Measurements from ENCODE around the gene KLHL29. TPM values are rescaled to one million over a fixed set of nuclear protein-coding genes. Genes with fewer than 3 reads are reported as not detected.

The KLHL29 gene
- total and polyA plus RNA-seq, 2 experiments from 2014 or later: 1.5 to 6.5 TPM

GRCh38 chr2:23700627-23701026 lies 315.6 kb downstream of the KLHL29 start:
- peaks cover 17% of the 10 kb centered on the region for H3K4me1 Mint-ChIP-seq
- peaks cover 9% of the 10 kb centered on the region for H3K27me3 Mint-ChIP-seq (ENCODE audit: insufficient read depth, low read depth, poor library complexity)
- H3F3A ChIP-seq (replicated peaks; ENCODE audit: low read depth): no peaks in the 10 kb centered on the region
- peaks cover 18% of the 10 kb centered on the region for H3K36me3 Mint-ChIP-seq (ENCODE audit: low read depth)
- H3K27ac Mint-ChIP-seq: no peak overlapping the region
- no peaks in the 10 kb centered on the region for H3K36me3 ChIP-seq (ENCODE audit: insufficient read depth)
- H3K4me3 ChIP-seq: no peak overlapping the region
- no peak overlapping the region for H3K4me2 ChIP-seq
- peaks cover 3% of the 10 kb centered on the region; the same call in 1 of the 2 replicates for H3K9me2 ChIP-seq (ENCODE audit: insufficient read depth)
- no peak for ATAC-seq
- no peaks in the 10 kb centered on the region for H4K20me1 ChIP-seq (replicated peaks; ENCODE audit: insufficient read depth)
- H3K4me1 ChIP-seq (ENCODE audit: insufficient read depth): no peaks in the 10 kb centered on the region
- H3K27me3 ChIP-seq (ENCODE audit: insufficient read depth): no peaks in the 10 kb centered on the region
- DNase-seq (ENCODE audit: low spot score): no peak
- TF ChIP-seq ZNF331 (CRISPR knock-in tag; IDR thresholded peaks at IDR 0.05; ENCODE audit: low read depth) (no peak), STAT1 (IDR thresholded peaks at IDR 0.05; ENCODE audit: unreplicated experiment) (no peak), ETS1 (IDR thresholded peaks at IDR 0.05) (no peak), POLR2AphosphoS5 (IDR thresholded peaks at IDR 0.05; ENCODE audit: low read depth) (no peak), REST (IDR thresholded peaks at IDR 0.05; ENCODE audit: unreplicated experiment) (no peak), NANOG (IDR thresholded peaks at IDR 0.05; ENCODE audit: borderline replicate concordance) (no peak), EZH2phosphoT487 (IDR thresholded peaks at IDR 0.05; ENCODE audit: unreplicated experiment) (no peak), CTCF (conservative IDR thresholded peaks at IDR 0.05; ENCODE audit: low read depth in 2 of 2) (no peak), CREB1 (CRISPR knock-in tag; IDR thresholded peaks at IDR 0.05; ENCODE audit: low read depth) (no peak), EZH2 (IDR thresholded peaks at IDR 0.05; ENCODE audit: low read depth, unreplicated experiment) (no peak)
- peaks cover 3% of the 10 kb centered on the region; the same call in 1 of the 3 replicates for H3K9me3 Mint-ChIP-seq
- H3K27ac ChIP-seq (ENCODE audit: low read depth): no peak overlapping the region
- no peak overlapping the region for H3K4me3 Mint-ChIP-seq
- no peak overlapping the region for H2AFZ ChIP-seq
- no peaks in the 10 kb centered on the region for H3K79me2 ChIP-seq (replicated peaks; ENCODE audit: insufficient read depth)
